K562 (cell line): ENCODE results near the gene OVCA2. TPM values are rescaled to one million over a fixed set of nuclear protein-coding genes. Genes with fewer than 3 reads are reported as not detected.

Experiments
- AFF4 ChIP-seq: sonication (generic); formaldehyde crosslinking; IDR thresholded peaks from 2 replicates; pipeline ENCODE4 v1.8.0; 2023; ENCODE audit warnings: mild to moderate bottlenecking, missing genetic modification reagents
- C11orf30 ChIP-seq: fragments of 450-650 bp; IDR thresholded peaks from 2 replicates; pipeline ENCODE4 v1.6.1; 2016; ENCODE audit warnings: low read depth, mild to moderate bottlenecking
- CHAMP1 ChIP-seq: fragments of 450-650 bp; IDR thresholded peaks from 2 replicates; pipeline ENCODE4 v1.6.1; 2016; ENCODE audit warnings: mild to moderate bottlenecking
- ELF1 ChIP-seq: fragments of 200-800 bp; sonication (Bioruptor generic); IDR thresholded peaks from 2 replicates; pipeline ENCODE4 v1.6.1; 2016; ENCODE audit warnings: missing genetic modification characterization, missing compliant biosample characterization
- FOXJ3 ChIP-seq: sonication (generic); formaldehyde crosslinking; IDR thresholded peaks from 2 replicates; pipeline ENCODE4 v1.4.0; 2020; ENCODE audit warnings: mild to moderate bottlenecking, missing genetic modification reagents
- JUND ChIP-seq, 2 experiments: IDR thresholded peaks; 2 replicates in 1 of 2; 3 replicates in 1 of 2; pipeline ENCODE4 v1.6.1; 2011; ENCODE audit warnings: borderline replicate concordance in 2 of 2, low read depth in 2 of 2, low read length in 2 of 2, improper control_type of control experiment in 1 of 2, missing biosample characterization in 1 of 2, missing genetic modification characterization in 1 of 2, missing genetic modification reagents in 1 of 2
- MEIS2 ChIP-seq: fragments of 450-650 bp; IDR thresholded peaks from 2 replicates; pipeline ENCODE4 v1.6.1; 2014; ENCODE audit warnings: mild to moderate bottlenecking; ENCODE audit not compliant: partially characterized antibody
- NBN ChIP-seq: fragments of 450-650 bp; IDR thresholded peaks from 2 replicates; pipeline ENCODE4 v1.6.1; 2016; ENCODE audit warnings: low read depth, mild to moderate bottlenecking
- NEUROD1 ChIP-seq: fragments of 150-350 bp; IDR thresholded peaks from 2 replicates; pipeline ENCODE4 v1.6.1; 2014; ENCODE audit warnings: borderline replicate concordance, low read length, low read depth; ENCODE audit not compliant: partially characterized antibody
- POLR3A ChIP-seq: IDR thresholded peaks from 2 replicates; pipeline ENCODE4 v1.6.1; 2011; ENCODE audit warnings: borderline replicate concordance, mild to moderate bottlenecking, moderate library complexity; ENCODE audit not compliant: insufficient read length, insufficient read depth; ENCODE audit errors: extremely low read depth
- PTRF ChIP-seq: fragments of 450-650 bp; IDR thresholded peaks from 2 replicates; pipeline ENCODE4 v1.6.1; 2016; ENCODE audit warnings: mild to moderate bottlenecking, missing genetic modification characterization, missing compliant biosample characterization
- RNF2 ChIP-seq: sonication (generic); IDR thresholded peaks from 2 replicates; pipeline ENCODE4 v1.6.1; 2016
- STAT5B ChIP-seq: fragments of 250-450 bp; sonication (Bioruptor Pico); IDR thresholded peaks from 2 replicates; pipeline ENCODE4 v1.8.0; 2021; ENCODE audit warnings: mild to moderate bottlenecking, inconsistent platforms
- TEAD4 ChIP-seq, 2 experiments: sonication (generic) in 1 of 2; formaldehyde crosslinking in 1 of 2; IDR thresholded peaks; 2 replicates each; pipeline versions ENCODE4 v1.6.1 to v1.8.0; 2012 to 2022; ENCODE audit warnings: borderline replicate concordance in 1 of 2, inconsistent platforms in 1 of 2, low read length in 1 of 2, mild to moderate bottlenecking in 1 of 2, missing genetic modification reagents in 1 of 2
- XRCC5 ChIP-seq: fragments of 200-400 bp; formaldehyde crosslinking; IDR thresholded peaks from 2 replicates; pipeline ENCODE4 v1.6.1; 2017; ENCODE audit warnings: low read depth, mild to moderate bottlenecking, low read length
- ZC3H4 ChIP-seq: sonication (generic); formaldehyde crosslinking; IDR thresholded peaks from 2 replicates; pipeline ENCODE4 v1.9.0; 2021; ENCODE audit warnings: missing genetic modification reagents, borderline replicate concordance
- ZNF121 ChIP-seq: sonication (generic); formaldehyde crosslinking; conservative IDR thresholded peaks from 2 replicates; pipeline ENCODE4 v1.8.0; 2022; ENCODE audit warnings: missing genetic modification reagents
- ZNF217 ChIP-seq: sonication (generic); formaldehyde crosslinking; IDR thresholded peaks from 2 replicates; pipeline ENCODE4 v1.8.0; 2022; ENCODE audit warnings: mild to moderate bottlenecking, missing genetic modification reagents
- ZNF511 ChIP-seq: sonication (generic); formaldehyde crosslinking; IDR thresholded peaks from 2 replicates; pipeline ENCODE4 v1.8.0; 2022; ENCODE audit warnings: mild to moderate bottlenecking, missing genetic modification reagents
- polyA plus RNA-seq, 8 experiments: library from polyadenylated mRNA; depleted of rRNA in 4 of 8; stranded (reverse) in 5 of 8; unstranded in 3 of 8; fragments of >200 nt; fragmentation: Nextera tagmentation in 2 of 8; fragmentation: Illumina TruSeq in 1 of 8; extraction: Ambion mirVana in 2 of 8; extraction: Trizol in 1 of 8; gene quantifications; 2 replicates each; pipeline versions ENCODE4 v1.2.1 to v1.2.3, GENCODE V29; 2011 to 2014; ENCODE audit warnings: inconsistent platforms in 1 of 8, missing spikeins in 1 of 8
- total RNA-seq, 7 experiments: library from RNA; depleted of rRNA in 6 of 7; stranded (reverse); fragments of >200 nt in 6 of 7; fragmentation: Illumina TruSeq in 2 of 7; extraction: Trizol in 2 of 7; gene quantifications; 2 replicates each; pipeline versions ENCODE4 v1.2.1 to v1.2.3, GENCODE V29; 2011 to 2021; ENCODE audit warnings: low replicate concordance in 1 of 7

Gene OVCA2
- total and polyA plus RNA-seq, 9 of the 15 experiments (the other 6 are each of a cell fraction or from before 2014, with no cell fraction given), result 3.0 to 23.7 (median 14.1) TPM

GRCh38 chr17:2029911-2030778 lies 11.7 kb upstream of the OVCA2 start, which contains the start of gene DPH1 (continued):
- TF ChIP-seq FOXJ3 (no peak), CHAMP1 (no peak), MEIS2 (peak; percentile 57), POLR3A (no peak), ZNF121 (CRISPR knock-in tag) (no peak), ZNF217 (no peak), ZC3H4 (CRISPR knock-in tag) (no peak), XRCC5 (peak; percentile 93), ELF1 (tag) (no peak), TEAD4 (IDR thresholded peaks at IDR 0.05; ENCODE audit: low read length) (no peak), TEAD4 (CRISPR knock-in tag; IDR thresholded peaks at IDR 0.05; ENCODE audit: borderline replicate concordance) (no peak), AFF4 (CRISPR knock-in tag) (no peak), NEUROD1 (peak; percentile 88), C11orf30 (peak; percentile 66), NBN (0 out of 2 replicates have a peak, but pooled peaks have one; percentile 20), STAT5B (CRISPR knock-in tag) (no peak), JUND (IDR thresholded peaks at IDR 0.05; ENCODE audit: borderline replicate concordance, low read depth, low read length) (peak; percentile 51), JUND (tag; IDR thresholded peaks at IDR 0.05; ENCODE audit: borderline replicate concordance, low read depth, low read length) (no peak; the same call in 2 of the 3 replicates), RNF2 (peak; percentile 45; the same call in 1 of the 2 replicates), ZNF511 (CRISPR knock-in tag) (no peak), PTRF (no peak)
